GM12874 (cell line): ENCODE data around the gene AKAP7.

Experiments used
- TF ChIP-seq, protein P1 (sequence below): IDR thresholded peaks from 2 replicates; pipeline ENCODE4 v1.5.1; 2011; ENCODE audit warnings: low read depth, mild to moderate bottlenecking, control low read depth, low read length, moderate library complexity; ENCODE audit not compliant: insufficient read depth

The AKAP7 gene

DNA sequence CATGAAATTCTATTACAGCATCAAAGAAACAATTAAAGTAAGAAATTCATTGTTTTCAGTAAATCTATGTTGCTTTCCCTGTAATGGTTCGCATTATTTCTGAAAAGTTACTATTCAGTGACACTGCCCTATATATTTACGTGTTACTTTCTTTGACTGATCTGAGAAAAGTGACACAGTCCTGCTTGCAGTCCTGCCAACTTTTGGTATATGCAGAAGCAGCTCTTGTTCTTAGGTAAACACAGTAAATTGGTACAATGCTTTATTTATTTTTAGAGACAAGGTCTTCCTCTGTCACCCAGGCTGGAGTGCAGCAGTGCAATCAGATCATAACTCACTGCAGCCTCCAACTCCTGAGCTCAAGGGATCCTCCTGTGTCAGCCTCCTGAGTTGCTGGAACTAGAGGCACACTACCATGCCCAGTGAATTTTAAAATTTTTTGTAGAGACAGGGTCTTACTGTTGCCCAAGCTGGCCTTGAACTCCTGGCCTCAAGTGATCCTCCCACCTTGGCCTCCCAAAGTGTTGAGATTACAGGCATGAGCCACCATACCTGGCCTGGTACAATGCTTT lies 151.3 kb downstream of the AKAP7 start:
- TF ChIP-seq, protein P1, sequence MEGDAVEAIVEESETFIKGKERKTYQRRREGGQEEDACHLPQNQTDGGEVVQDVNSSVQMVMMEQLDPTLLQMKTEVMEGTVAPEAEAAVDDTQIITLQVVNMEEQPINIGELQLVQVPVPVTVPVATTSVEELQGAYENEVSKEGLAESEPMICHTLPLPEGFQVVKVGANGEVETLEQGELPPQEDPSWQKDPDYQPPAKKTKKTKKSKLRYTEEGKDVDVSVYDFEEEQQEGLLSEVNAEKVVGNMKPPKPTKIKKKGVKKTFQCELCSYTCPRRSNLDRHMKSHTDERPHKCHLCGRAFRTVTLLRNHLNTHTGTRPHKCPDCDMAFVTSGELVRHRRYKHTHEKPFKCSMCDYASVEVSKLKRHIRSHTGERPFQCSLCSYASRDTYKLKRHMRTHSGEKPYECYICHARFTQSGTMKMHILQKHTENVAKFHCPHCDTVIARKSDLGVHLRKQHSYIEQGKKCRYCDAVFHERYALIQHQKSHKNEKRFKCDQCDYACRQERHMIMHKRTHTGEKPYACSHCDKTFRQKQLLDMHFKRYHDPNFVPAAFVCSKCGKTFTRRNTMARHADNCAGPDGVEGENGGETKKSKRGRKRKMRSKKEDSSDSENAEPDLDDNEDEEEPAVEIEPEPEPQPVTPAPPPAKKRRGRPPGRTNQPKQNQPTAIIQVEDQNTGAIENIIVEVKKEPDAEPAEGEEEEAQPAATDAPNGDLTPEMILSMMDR: no peak

DNA sequence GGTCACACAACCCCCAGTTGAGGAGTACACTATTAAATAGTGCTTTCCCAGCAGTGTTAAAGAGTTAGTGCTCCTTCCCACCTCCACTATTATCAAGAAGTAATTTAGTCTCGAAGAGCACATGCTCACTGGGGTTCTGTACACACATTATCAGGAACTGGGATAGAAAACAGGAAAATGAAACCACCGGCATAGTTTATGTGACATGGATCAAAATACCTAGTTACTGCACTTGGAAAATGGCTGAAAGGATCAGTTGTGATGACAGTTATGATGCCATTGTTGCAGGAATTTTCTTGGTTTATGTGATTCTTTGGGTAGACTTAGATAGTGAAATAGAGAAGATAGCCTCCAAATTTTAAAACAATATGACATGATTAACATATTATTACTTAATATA lies 152.9 kb downstream of the AKAP7 start:
- TF ChIP-seq, protein P1: no peak

DNA sequence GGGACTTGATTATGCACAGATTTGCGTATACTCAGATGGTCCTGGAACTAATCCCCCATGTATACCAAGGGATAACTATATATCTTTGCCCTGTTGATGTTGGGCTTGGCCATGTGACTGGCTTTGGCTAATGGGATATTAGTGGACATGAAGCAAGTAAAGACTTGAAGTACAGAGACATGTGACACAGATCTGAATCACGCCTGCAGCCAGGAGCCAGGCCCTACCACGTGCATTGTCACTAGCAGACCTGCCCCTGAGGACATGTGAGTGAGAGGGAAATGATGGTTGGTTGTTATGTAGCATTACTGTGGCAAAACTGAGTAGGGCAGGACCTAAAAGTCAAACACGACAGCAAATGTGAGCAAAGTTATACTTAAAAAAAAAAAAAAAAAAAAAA lies 155.7 kb downstream of the AKAP7 start:
- TF ChIP-seq, protein P1: no peak

DNA sequence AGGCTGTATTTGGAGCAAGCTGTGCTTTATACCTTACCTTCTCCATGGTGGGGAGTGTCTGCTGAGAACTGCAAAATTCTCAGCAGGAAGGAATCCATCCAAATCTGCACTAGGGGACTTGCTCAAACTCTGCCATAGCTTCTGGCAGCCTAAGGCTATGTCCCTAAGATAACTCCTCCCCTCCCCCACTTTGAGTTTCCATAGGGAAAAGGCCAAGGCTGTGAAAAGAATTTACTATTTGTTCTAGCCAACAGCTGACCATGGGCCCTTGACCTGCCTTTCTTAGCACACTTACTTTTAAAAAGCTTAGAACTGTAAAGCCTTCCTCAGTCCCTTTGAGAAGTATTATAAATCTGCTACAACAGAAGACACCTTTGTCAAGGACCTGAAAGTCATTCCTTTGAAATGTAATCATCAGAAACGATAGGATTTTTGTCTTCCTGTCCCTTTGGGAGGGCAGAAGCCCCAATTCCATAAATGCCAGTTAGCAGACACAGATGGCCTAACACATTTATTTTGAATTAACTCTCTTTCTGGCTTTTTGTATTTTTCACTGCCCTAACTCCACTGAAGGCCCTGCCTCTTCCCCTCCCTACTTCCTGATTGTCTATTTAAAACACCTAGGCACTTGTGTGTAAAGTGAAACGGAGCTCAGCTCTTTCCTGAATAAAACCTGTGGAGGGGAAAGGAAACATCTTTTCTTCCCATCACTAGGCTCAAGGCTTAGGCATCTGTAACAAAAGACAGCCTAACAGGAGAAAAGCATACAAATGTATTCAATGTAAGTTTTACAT lies 157.1 kb downstream of the AKAP7 start:
- TF ChIP-seq, protein P1: no peak

DNA sequence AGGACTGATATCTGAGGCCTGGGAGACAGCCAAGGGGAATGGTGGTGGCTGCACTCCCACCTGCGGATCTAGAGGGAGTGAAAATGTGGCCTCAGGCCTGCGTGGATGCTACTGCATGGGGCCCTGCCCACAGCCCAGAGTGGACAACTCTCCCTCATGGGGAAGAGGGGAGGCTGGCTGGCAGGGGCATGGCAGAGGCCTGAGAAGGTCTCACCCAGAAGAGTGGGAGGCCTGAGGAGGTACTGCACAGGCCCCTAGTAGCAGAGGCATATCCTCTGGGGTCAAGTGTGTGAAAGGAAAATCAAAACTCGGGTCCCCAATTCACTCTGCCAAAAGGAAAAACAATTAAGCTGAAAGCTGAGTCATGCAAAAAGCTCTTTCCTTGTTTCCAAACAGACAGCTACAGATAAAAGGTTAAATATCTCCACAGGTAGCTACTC lies 158.2 kb downstream of the AKAP7 start:
- TF ChIP-seq, protein P1: no peak

DNA sequence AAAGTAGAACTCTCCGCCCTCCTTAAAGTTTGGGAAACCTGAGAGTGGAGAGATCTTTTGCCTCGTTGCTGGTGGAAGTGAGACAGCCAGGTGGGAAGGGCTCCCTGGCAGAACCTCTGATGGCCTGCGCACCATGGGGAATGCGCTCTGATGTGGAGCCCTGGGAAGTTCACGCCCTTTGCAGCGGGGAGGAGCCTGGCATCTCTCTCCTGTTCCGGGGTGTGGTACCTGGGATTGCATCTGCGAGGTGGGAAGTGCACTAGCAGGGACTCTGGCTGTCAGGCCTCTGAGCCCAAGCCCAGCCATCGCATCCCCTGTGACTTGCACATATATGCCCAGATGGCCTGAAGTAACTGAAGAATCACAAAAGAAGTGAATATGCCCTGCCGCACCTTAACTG lies 159.8 kb downstream of the AKAP7 start:
- TF ChIP-seq, protein P1: no peak

DNA sequence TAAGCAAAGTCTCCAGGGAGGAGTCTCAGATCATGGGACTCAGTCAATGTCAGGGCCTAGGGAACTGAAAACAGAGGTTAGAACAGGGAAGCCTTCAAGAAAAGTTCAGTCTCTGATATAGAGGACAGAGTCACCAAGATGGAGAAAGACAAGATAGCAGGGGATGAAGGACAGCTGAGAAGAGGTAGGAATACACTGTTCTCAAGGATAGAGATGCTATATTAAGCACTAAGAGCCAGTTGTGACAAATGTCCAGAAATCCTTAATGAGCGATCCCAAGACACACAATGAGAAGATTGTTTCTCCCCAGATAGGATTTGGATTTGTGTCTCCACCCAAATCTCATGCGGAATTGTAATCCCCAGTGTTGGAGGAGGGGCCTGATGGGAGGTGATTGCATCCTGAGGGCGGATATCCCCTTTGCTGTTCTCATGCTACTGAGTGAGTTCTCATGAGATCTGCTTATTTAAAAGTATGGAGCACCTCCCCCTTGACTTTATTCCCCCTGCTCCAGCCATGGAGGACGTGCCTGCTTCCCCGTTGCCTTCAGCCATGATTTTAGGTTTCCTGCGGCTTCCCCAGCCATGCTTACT lies 168.2 kb downstream of the AKAP7 start:
- TF ChIP-seq, protein P1: no peak
